ENCODE results near the gene CTNND2. TPM values are rescaled to one million over a fixed set of nuclear protein-coding genes. Genes with fewer than 3 reads are reported as not detected.
A peak's percentile ranks its signal among the peaks of the same experiment; 100 is the strongest.
"Not testable (repeated sequence)": the region's sequence is repeated elsewhere in the genome, so short reads cannot be mapped to it uniquely, and the experiment has no call there.

CTNND2 gene
- total RNA-seq, 1 donor: not detected

GRCh38 chr5:11012295-11012694 is 892.0 kb downstream of the CTNND2 start:
- DNase-seq (ENCODE audit: low read depth in 2 of 3, low spot score in 2 of 3): no peak

- no peak for DNase-seq (ENCODE audit: low read depth in 2 of 3, low spot score in 2 of 3)
These were observed 893.6 kb downstream of the CTNND2 start for GRCh38 chr5:11010429-11011210.

- no peak for DNase-seq (ENCODE audit: low read depth in 2 of 3, low spot score in 2 of 3)
These were observed 894.7 kb downstream of the CTNND2 start for GRCh38 chr5:11009576-11009975.

- no peak for DNase-seq (ENCODE audit: low read depth in 2 of 3, low spot score in 2 of 3)
These were observed 896.9 kb downstream of the CTNND2 start for GRCh38 chr5:11007269-11007870.

GRCh38 chr5:11004523-11004922 is 899.7 kb downstream of the CTNND2 start:
- not testable (repeated sequence) for DNase-seq (ENCODE audit: low read depth in 2 of 3, low spot score in 2 of 3)

GRCh38 chr5:11000515-11001353 is 903.5 kb downstream of the CTNND2 start:
- no peak for DNase-seq (ENCODE audit: low read depth in 2 of 3, low spot score in 2 of 3)

- no peak for DNase-seq (ENCODE audit: low read depth in 2 of 3, low spot score in 2 of 3)
These were observed 904.5 kb downstream of the CTNND2 start for GRCh38 chr5:10999714-11000113.

GRCh38 chr5:10995891-10996290 is 908.4 kb downstream of the CTNND2 start:
- no peak for DNase-seq (ENCODE audit: low read depth in 2 of 3, low spot score in 2 of 3)

- DNase-seq (ENCODE audit: low read depth in 2 of 3, low spot score in 2 of 3): no peak
These were observed 909.9 kb downstream of the CTNND2 start for GRCh38 chr5:10994091-10994986.

- no peak for DNase-seq (ENCODE audit: low read depth in 2 of 3, low spot score in 2 of 3)
These were observed 913.6 kb downstream of the CTNND2 start for GRCh38 chr5:10990634-10991033.

GRCh38 chr5:10989577-10990263 is 914.5 kb downstream of the CTNND2 start:
- DNase-seq (ENCODE audit: low read depth in 2 of 3, low spot score in 2 of 3): no peak

- peak in 2 of 3 donors; percentile 26 to 67 for DNase-seq (ENCODE audit: low read depth in 2 of 3, low spot score in 2 of 3)
These were observed 915.6 kb downstream of the CTNND2 start for GRCh38 chr5:10988622-10989021.

GRCh38 chr5:10987925-10988504 is 916.2 kb downstream of the CTNND2 start:
- DNase-seq (ENCODE audit: low read depth in 2 of 3, low spot score in 2 of 3): peak; percentile 7 to 77 (median 63)

- DNase-seq (ENCODE audit: low read depth in 2 of 3, low spot score in 2 of 3): no peak
These were observed 916.8 kb downstream of the CTNND2 start for GRCh38 chr5:10987276-10987924.

GRCh38 chr5:10985721-10986110 is 918.5 kb downstream of the CTNND2 start:
- DNase-seq (ENCODE audit: low read depth in 2 of 3, low spot score in 2 of 3): no peak

- no peak for DNase-seq (ENCODE audit: low read depth in 2 of 3, low spot score in 2 of 3)
These were observed 919.0 kb downstream of the CTNND2 start for GRCh38 chr5:10985091-10985720.

GRCh38 chr5:10984021-10984715 is 920.1 kb downstream of the CTNND2 start:
- no peak for DNase-seq (ENCODE audit: low read depth in 2 of 3, low spot score in 2 of 3)

GRCh38 chr5:10982626-10983025 is 921.6 kb downstream of the CTNND2 start:
- no peak for DNase-seq (ENCODE audit: low read depth in 2 of 3, low spot score in 2 of 3)

All from hematopoietic multipotent progenitor cell (in vitro differentiated cells).